ENCODE data around the gene G2E3. TPM values are rescaled to one million over a fixed set of nuclear protein-coding genes. Genes with fewer than 3 reads are reported as not detected.

Gene G2E3
- total RNA-seq: 10.0 and 11.8 TPM in 2 replicates

GRCh38 chr14:30558675-30559555, at the start of gene G2E3:
TSS of gene G2E3 (plus strand) at chr14:30559158. CDS start at chr14:30581080, 21,922 bp downstream.
- Histone ChIP-seq H3K27me3 (ENCODE audit: control insufficient read depth, insufficient read depth, low read length) (no peaks in the 10 kb centered on the region), H3K36me3 (ENCODE audit: control insufficient read depth, insufficient read depth, low read length) (no peaks in the 10 kb centered on the region), H3K4me3 (ENCODE audit: low read depth, low read length) (peak within 1 kb of the TSS; percentile 95)
- TF ChIP-seq, protein P1, sequence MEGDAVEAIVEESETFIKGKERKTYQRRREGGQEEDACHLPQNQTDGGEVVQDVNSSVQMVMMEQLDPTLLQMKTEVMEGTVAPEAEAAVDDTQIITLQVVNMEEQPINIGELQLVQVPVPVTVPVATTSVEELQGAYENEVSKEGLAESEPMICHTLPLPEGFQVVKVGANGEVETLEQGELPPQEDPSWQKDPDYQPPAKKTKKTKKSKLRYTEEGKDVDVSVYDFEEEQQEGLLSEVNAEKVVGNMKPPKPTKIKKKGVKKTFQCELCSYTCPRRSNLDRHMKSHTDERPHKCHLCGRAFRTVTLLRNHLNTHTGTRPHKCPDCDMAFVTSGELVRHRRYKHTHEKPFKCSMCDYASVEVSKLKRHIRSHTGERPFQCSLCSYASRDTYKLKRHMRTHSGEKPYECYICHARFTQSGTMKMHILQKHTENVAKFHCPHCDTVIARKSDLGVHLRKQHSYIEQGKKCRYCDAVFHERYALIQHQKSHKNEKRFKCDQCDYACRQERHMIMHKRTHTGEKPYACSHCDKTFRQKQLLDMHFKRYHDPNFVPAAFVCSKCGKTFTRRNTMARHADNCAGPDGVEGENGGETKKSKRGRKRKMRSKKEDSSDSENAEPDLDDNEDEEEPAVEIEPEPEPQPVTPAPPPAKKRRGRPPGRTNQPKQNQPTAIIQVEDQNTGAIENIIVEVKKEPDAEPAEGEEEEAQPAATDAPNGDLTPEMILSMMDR (IDR thresholded peaks at IDR 0.05; ENCODE audit: insufficient read depth, low read length, severe bottlenecking): no peak
- DNase-seq (ENCODE audit: low read depth) (peak; percentile 76), FAIRE-seq (no peak)

GRCh38 chr14:30517737-30518136, 41.2 kb upstream of the G2E3 start:
- TF ChIP-seq, protein P1 (IDR thresholded peaks at IDR 0.05; ENCODE audit: insufficient read depth, low read length, severe bottlenecking): no peak
- Histone ChIP-seq H3K27me3 (ENCODE audit: control insufficient read depth, insufficient read depth, low read length) (no peaks in the 10 kb centered on the region), H3K36me3 (ENCODE audit: control insufficient read depth, insufficient read depth, low read length) (no peaks in the 10 kb centered on the region), H3K4me3 (ENCODE audit: low read depth, low read length) (no peak overlapping the region)
- FAIRE-seq: no peak
- no peak for DNase-seq (ENCODE audit: low read depth)

DNA sequence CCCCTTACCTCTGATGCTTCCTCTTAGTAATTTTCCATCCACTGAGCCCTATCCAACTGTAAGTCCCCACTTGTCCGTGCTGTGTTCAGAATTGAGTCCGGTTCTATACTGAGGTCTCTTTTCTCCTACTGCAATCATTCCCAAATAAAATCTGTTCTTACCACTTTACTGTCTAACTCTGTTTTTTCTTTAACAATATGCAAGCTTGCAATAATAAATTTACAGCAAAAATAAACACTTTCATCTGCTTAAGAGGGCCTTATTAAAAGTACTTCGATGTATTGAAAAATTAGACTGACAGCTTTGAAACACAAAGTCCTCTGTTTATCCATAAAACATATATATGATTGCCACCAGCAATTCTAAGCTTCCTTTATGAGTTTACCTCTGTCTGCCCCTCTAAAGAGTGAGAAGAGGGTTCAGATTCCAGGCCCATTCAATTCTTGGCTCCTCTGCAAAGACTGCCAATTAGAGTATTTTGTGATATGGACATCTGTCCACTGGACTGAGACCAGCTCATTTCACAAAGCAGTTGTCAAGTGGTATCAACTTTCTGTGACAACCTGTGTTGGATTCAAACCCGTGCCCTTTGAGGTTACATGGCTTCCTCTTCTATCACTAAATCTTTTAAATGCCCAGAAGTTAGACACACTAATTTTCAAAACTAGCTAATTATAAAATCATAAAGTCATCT, 39.9 kb upstream of the G2E3 start:
- no peaks in the 10 kb centered on the region for H3K36me3 ChIP-seq (ENCODE audit: control insufficient read depth, insufficient read depth, low read length)
- H3K27me3 ChIP-seq (ENCODE audit: control insufficient read depth, insufficient read depth, low read length): no peaks in the 10 kb centered on the region
- TF ChIP-seq, protein P1 (IDR thresholded peaks at IDR 0.05; ENCODE audit: insufficient read depth, low read length, severe bottlenecking): no peak
- DNase-seq (ENCODE audit: low read depth): no peak
- FAIRE-seq: no peak
- H3K4me3 ChIP-seq (ENCODE audit: low read depth, low read length): no peak overlapping the region

GRCh38 chr14:30519961-30520360, 39.0 kb upstream of the G2E3 start:
- DNase-seq (ENCODE audit: low read depth) (peak; percentile 13), FAIRE-seq (no peak)

DNA sequence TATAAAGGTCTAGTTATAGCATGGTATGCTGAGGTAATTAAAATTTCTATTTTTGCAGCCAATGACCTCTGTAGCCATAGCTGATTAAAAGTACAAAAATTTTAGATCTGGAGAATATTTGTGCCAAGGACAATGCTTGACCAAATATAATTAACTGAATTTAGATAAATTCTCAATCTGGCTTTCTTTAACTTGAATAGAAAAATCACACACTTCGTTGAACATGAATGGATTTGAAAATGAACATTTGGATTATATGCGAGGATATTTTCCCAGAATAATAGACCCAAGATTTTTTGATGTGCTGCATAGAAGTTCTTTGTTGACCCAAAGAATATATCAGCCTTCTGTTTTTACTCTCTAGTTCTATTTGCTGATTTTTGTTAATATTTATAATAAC, 38.4 kb upstream of the G2E3 start:
- TF ChIP-seq, protein P1 (IDR thresholded peaks at IDR 0.05; ENCODE audit: insufficient read depth, low read length, severe bottlenecking): no peak
- DNase-seq (ENCODE audit: low read depth) (no peak), FAIRE-seq (no peak)
- Histone ChIP-seq H3K36me3 (ENCODE audit: control insufficient read depth, insufficient read depth, low read length) (no peaks in the 10 kb centered on the region), H3K4me3 (ENCODE audit: low read depth, low read length) (no peak overlapping the region), H3K27me3 (ENCODE audit: control insufficient read depth, insufficient read depth, low read length) (no peaks in the 10 kb centered on the region)

More at GRCh38 chr14:30519961-30520360, 39.0 kb upstream of the G2E3 start:
- Histone ChIP-seq H3K27me3 (ENCODE audit: control insufficient read depth, insufficient read depth, low read length) (no peaks in the 10 kb centered on the region), H3K36me3 (ENCODE audit: control insufficient read depth, insufficient read depth, low read length) (no peaks in the 10 kb centered on the region), H3K4me3 (ENCODE audit: low read depth, low read length) (no peak overlapping the region)
- TF ChIP-seq, protein P1 (IDR thresholded peaks at IDR 0.05; ENCODE audit: insufficient read depth, low read length, severe bottlenecking): no peak

Measured in bronchial epithelial cell (primary cell).